ENCODE data around the gene FAM81B.

DNA sequence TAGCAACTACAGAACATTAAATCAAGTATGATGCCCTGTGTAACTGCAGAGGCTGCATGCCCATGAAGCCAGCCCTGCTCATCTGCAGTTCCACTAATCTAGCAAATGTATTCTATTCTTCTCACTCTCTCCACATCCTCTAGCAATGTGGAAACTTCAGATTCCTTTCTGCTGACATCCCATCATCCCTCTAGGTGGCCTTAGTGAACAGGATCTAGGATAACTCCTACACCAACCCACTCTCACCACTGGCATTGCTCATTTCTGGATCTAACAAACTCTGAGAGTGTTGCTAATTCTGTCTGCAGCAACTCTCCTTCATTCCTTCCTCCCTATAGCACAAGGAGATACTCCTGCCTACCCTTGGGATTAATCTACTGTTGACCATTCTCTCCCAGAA is 80.8 kb downstream of the FAM81B start:
- TF ChIP-seq GATA2 (IDR thresholded peaks at IDR 0.05; ENCODE audit: low read depth, low read length) (no peak), GATA3 (IDR thresholded peaks at IDR 0.05; ENCODE audit: low read depth, low read length) (no peak)
